Stimulated activated CD4-positive, alpha-beta T cell treated with anti-CD3 and anti-CD28 coated beads, Interleukin-2, amount 100 ng/mL, for 4 hours (primary cell): Measurements from ENCODE around the gene PAFAH1B2.
A peak's percentile ranks its signal among the peaks of the same experiment; 100 is the strongest.
"Not testable (repeated sequence)": the region's sequence is repeated elsewhere in the genome, so short reads cannot be mapped to it uniquely, and the experiment has no call there.

Experiments
- DNase-seq: peaks from one replicate; pipeline ENCODE4 v3.0.0-alpha.2; 2020; ENCODE audit warnings: low read depth

The PAFAH1B2 gene, protein sequence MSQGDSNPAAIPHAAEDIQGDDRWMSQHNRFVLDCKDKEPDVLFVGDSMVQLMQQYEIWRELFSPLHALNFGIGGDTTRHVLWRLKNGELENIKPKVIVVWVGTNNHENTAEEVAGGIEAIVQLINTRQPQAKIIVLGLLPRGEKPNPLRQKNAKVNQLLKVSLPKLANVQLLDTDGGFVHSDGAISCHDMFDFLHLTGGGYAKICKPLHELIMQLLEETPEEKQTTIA

DNA sequence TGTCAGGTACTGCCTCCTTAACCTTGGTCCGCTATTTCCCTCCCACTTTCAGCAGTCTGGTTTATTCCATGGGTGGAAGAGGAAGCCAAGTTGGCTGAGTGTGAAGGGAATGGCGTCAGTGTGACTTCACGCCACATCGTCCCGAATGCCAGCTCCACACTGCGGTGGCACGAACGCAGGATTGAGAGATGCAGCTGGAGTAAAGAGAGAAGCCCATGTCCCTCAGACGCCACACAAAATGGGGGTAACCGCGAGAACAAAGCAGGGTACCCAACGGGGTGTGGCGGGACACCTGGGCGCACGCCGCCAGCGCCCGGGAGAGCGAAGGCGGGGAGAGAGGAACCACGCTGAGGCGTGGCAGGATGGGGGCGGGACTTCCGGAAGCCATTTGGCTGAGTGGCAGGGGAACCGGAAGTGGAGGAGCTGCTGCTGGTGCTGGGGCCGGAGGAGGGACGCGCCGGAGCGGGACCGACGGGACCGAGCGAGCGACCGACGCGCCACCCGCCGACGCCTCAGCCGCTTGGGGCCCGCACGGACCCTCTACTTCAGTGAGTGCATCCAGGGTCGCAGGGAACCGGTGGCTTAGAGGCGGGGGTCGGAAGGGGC is at the start of gene PAFAH1B2:
TSS of gene PAFAH1B2 (plus strand) at position 417 of the 606 bp plus-strand sequence. CDS start 8,161 bp downstream, outside the sequence.
- peak; percentile 93 for DNase-seq

DNA sequence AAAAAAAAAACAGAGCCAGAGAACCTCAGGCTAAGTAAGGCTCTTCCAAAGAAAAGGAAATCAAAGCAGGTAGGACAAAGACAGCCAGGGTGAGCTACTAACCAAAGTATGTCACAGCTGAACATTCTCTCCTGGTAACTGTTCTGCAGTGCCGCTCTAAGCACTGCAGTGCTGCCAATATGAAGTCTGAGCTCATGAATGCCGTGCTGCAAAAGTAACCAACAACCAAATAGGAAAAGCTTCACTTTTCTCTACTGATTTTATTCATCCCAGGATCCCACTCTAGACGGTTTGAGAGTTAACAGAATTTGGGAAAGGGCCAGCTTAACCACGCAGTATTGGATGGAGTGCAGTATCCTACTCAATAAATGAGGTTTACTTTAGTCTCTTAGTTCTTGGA is 49.3 kb upstream of the PAFAH1B2 start:
- DNase-seq: no peak

DNA sequence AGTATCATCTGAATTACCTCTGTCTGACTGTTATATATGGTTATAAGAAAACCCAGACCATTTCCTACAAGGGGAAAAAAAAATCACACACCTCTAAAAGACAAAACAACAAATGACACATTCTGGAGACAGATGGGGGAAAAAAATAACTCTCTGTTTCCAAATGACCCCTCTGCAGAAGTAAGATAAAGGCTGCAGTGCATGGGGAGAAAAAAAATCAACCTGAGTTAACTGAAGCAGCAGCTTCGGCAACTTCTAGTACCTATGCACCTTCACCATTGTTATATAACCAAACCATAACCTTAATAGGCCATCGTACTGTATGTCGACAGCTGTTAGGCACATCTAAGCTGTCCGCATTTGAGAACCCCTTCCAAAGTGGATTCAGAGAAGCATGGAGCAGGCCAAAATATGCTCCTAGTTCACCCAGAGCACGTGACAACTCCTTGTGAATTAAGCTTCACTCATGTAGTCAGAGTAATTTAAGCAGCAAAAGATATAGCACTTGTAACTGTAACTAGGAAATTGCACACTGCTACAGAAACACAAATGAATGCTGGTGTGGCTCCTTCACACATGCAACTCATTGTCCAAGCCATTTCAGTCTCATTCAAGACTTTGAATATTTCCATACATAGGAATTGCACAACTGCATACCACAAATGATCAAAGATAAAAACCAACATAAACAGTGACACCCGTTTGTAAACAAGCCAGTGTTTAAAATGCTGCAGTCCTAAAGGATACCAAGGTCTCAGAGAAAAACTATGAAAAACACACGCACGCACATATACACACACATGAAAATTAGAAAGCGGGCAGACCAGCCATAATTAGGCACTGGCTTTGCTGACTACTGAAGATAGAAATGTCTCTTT is 48.6 kb upstream of the PAFAH1B2 start:
- DNase-seq: no peak

DNA sequence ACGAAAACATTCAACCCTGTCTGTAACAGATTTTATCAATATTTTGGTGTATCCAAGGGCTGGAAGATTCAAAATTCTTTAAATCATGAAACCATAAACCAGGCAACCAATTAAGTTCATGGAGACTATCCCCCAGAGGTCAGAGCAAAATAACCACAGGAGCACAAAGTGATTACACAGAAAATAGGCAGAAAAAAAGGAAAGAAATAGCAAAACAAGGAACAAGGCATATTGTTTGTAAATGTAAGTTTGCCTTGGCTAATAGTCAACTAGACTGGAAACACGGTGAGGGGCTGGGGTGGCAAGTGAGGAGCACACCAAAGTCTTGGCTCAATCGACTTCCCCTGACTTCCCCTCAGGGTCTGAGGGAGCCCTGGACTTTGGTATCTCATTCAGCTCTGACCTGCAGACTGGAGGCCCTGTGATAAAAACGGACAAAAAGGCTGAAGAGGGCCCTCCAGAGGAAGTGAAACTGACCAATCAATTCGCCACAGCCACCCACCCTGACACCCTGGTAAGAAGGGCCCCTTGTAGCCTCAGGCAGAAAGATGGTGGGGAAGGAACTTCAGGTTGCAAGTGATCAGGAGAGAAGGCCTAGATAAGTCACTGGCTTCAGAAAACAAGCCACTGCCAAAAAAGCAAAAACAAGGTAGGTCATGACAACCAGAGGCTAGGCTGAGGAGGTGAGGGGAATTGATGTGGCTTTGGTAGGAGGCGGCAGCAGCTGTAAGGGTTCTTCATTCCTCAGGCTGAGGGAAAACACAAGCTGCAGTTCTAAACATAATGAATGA is 47.7 kb upstream of the PAFAH1B2 start:
- no peak for DNase-seq

DNA sequence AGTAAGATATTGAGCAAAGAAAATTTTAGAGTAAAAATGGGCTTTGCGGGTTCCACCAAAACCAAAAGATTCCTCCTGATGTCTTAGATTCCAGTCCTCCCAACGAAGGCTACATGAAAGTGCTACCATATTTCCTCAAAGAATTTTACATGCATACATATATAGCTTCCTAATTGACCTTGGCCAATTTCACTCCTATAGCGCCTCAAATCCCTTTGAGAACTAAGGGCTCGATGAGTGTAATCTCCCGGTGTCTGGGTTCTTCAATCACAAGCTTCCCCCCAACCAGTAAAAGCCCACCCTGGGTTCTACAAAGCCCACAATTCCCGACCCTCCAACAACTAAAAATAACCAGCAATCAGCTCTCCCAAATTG is 47.1 kb upstream of the PAFAH1B2 start:
- DNase-seq: no peak

DNA sequence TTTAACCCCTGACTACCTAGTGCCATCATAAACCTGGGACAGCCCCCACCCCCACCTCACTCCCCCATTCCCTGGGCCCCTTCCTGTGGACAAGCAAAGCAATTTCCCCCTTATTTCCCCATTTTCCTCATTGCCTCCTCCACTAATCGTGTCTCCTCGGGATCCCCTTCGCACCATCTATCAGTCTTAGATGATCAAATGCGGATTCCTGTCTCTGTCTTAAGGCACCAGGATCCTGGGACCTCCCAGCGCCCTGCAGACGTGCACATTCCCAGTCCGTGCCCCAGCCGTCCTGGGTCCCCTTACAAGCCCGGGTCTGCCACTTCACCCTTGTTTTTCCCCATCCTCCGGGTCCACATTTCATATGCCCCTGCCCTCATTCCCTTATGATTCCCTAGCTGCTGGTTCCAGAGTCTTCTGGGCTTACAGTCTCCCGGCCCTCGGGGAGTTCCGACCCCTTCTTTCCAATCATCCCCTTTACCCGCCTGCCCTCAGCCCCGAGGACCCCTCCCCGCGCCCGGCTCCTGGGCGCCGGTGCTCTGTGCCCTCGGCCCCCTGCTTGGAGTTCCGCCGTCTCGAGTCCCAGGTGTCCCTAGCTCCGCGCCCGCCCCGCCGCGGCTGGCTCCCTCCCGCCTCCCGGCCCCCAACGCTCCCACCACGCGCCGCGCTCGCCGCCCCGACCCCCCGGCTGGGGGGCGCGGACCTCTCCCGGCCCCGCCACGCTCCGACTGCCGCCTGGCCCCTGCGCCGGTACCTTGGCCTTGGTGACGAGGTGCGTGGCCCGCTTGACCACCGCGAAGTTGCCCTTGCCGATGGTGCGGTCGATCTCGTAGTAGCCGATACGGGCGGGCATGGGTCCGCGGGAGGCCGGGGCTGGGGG is 46.5 kb upstream of the PAFAH1B2 start:
- no peak for DNase-seq

DNA sequence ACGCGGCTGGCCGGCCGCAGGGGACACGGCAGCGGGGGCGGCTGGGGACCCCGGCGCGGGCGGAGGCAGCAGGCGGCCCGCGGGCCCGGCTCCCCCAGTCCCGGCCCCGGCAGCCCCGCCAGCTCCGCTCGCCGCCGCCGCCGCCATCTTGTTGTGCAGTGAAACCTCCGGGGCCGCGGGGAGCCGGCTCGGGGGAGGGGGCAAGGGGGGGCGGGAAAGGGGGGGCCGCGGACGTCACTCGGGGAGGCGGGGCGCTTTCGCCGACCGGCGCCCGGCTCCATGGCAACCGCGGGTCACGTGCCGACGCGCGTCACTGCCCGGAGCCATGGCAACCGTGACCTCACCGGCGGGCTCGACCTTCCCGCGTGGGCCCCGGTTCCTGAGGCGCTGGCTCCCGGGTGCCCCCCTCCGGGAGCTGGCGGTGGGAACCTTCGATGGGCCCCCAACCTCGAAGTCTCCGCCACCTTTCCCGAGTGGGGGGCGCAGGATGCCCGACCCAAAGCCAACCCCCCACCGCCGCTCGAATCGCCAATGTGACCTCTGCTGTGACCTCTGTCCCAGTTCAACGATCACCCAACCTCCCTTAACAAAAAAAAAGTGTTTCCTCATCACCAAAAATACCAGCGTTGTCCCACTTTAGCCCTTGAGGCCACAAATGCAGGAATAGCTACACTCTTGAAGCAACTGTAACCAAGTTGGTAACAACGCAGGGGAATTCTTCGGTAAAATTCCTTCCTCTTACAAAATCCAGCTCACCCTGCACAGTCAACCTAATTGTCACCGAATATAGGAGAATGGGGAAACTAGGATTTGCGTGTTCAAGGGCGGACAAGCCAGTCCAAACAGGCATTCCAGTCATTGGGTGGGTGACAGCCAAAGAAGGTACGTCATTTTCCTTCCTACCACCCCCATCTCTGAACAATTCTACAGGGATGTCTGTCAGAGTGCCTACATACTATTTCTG is 45.5 kb upstream of the PAFAH1B2 start, which contains the start of gene SIK3:
TSS of gene SIK3 (minus strand) at position 160 of the 964 bp plus-strand sequence. CDS start at position 147, 13 bp downstream.
- DNase-seq: peak; percentile 89

DNA sequence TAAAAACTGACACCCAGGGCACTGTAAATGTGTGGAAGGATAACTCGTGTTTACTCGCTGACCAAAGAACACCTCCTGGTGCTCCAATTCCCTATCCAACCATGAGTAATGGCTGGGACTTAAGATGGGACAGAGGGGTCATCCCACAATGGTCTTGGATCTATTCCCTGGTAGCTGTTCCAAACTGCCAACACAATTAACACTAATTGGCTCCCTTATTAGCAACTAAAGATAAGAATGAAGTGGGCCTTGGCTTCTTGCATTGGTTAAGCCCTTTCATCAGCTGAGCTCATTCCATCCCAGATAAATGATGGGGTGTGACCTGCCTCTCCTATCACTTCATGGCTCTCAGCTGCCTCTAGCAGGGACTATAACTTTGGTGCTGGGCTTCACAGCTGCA is 44.4 kb upstream of the PAFAH1B2 start:
- no peak for DNase-seq

DNA sequence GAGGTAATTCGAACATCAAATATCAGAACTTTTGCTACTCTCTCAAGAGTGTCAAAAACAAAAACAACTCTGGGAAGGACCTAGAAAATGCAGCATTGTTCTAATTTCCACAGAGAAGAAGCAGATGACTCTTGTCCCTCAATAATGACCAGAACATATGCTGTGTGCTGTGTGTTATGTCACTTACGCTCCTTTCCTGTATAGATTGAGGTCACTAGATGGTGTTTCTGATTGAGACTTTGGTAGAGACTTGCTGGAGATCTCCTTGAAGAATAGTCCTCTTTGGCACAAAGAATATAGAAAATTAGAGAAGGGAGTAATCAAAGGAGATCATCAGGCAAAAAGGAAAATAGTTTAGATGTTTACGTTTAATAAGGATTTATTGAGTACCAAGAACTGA is 43.5 kb upstream of the PAFAH1B2 start:
- DNase-seq: no peak

DNA sequence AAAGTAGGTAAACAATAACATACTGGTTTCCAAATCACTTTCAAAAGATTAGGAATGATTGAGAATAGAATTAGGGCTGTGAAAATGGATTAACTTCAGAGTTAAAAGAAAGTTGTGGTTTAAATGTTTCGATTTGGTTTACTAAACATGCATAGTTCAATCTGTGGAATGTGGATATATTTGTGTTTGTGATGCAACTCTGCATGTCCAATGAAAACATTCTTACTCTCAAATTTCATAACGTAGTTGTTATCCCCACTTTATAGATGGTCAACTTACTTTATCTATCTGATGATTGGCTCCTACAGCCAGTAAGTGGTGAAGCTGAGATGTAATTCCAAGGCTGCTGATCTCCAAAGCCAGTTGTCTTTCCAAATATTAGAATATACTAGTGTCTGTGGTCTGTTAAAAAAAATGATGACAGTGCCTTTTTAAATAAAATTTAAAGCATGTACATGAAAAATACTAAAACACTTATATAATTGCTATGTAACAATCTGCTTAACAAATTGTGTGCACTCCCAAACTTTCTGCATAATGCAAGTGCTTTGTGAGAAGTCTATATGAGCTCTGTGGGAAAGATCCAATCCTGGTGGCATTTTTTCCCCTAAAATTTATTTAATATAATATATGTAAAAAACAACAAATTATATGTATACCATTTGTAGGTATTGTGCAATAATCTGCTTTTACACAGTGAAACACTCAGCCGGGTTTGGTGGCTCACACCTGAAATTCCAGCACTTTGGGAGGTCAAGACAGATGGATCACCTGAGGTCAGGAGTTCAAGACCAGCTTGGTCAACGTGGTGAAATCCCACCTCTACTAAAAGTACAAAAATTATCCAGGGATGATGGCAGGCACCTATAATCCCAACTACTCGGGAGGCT is 36.1 kb upstream of the PAFAH1B2 start:
- DNase-seq: no peak

DNA sequence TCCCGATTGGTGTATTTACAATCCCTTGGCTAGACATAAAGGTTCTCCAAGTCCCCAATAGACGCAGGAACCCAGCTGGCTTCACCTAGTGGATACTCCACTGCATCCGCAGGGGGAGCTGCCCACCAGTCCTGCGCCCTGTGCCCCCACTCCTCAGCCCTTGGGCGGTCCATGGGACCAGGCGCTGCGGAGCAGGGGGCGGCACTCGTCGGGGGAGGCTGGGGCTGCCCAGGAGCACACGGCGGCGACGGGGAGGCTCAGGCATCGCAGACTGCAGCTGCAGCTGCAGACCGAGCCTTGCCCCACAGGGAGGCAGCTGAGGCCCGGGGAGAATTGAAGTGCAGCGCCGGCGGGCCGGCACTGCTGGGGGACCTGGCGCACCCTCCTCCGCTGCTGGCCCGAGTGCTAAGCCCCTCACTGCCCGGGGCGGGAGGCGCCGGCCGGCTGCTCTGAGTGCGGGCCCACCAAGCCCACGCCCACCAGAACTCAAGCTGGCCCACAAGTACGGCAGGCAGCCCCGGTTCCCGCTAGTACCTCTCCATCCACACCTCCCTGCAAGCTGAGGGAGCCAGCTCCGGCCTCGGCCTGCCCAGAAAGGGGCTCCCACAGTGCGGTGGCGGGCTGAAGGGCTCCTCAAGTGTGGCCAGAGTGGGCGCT is 33.7 kb upstream of the PAFAH1B2 start:
- DNase-seq: no peak

DNA sequence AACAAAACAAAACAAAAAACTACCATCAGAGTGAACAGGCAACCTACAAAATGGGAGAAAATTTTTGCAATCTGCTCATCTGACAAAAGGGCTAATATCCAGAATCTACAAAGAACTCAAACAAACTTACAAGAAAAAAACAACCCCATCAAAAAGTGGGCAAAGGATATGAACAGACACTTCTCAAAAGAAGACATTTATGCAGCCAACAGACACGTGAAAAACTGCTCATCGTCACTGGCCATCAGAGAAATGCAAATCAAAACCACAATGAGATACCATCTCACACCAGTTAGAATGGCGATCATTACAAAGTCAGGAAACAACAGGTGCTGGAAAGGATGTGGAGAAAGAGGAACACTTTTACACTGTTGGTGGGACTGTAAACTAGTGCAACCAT is 31.6 kb upstream of the PAFAH1B2 start:
- DNase-seq: not testable (repeated sequence)

DNA sequence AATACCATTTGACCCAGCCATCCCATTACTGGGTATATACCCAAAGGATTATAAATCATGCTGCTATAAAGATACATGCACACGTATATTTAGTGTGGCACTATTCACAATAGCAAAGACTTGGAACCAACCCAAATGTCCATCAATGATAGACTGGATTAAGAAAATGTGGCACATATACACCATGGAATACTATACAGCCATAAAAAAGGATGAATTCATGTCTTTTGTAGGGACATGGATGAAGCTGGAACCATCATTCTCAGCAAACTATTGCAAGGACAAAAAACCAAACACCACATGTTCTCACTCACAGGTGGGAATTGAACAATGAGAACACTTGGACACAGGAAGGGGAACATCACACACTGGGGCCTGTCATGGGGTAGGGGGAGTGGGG is 31.1 kb upstream of the PAFAH1B2 start:
- DNase-seq: not testable (repeated sequence)

DNA sequence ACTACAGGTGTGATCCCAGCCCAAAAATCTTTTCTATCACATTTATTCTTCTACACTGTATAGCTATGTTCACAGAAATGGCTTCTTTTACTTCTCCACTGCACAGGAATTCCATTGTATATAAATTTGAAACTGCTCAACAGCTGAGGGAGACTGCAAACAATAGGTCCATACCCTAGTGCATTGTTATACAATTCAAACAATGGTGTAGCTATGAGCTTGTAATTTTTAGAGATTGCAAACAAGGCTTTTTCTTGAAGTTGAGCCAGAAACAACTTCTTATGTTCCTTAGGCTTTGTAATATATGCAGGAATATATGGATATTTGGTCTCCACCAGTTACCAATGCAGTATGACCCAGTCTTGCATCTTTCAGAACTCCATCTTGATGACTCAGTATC is 26.4 kb upstream of the PAFAH1B2 start:
- no peak for DNase-seq

DNA sequence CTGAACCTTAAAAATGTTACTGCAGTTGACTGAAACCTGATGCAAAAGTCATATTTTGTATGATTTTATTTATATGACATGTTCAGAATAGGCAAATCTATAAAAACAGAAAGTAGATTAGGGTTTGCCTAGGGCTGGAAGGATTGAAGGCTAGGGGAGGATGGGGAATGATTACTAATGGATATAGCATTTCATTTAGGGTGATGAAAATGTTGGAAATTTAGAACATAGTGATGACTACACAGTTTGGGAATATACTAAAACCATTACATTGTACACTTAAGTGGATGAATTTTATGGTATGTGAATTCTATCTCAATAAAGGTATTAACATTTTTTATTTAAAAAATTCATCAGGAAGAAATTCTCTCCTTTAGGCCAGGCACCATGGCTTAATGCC is 22.9 kb upstream of the PAFAH1B2 start:
- no peak for DNase-seq

DNA sequence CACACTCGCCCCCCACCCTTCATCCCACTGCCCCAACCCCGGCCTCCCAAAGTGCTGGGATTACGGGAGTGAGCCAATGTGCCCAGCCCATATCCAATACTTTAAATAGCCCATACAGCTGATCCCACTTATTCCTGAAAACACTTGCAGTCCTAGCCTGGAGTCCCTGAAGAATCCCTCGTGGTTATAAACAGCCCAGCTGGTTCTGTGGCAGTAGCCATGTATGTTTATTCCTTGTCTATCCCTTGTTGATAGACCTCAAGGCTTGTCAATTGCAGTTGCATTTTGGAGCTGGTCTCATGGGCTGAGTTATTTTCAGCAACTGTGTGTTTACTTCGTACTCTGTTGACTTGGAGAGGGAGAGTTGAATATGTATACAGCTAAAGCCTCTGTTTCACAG is 21.5 kb upstream of the PAFAH1B2 start:
- DNase-seq: no peak

DNA sequence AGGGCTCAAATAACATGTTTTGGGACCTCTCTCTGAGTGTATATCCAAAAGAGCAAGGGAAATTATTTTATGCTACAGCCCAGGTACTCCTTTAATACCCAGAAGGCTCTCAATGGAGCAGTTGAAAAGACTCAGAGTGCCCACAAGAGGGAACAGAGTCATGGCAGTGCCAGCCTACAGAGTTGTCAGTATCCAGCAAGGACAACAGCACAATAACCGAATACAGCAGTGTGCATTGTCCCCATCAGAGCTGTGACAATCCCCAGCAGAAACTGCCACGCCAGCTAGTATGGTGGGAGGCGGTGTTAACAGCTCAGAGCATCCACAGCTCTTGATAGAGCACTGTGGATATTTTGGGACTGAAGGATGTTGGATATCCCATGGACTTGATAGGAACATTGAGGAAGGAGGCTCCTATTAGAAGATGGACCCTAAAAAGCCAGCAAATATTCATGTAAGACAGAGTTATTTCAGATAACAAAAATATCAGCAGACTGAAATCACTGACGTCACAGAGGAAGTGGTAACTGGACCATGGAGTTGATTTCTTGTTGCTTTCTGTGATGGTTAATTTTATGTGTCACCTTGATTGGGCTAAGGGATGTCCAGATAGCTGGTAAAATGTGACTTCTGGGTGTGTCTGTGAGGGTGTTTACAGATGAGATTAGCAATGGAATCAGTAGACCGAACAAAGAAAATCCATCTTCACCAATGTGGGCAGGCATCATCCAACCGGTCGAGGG is 17.7 kb upstream of the PAFAH1B2 start:
- no peak for DNase-seq
